Muscle layer of colon (tissue), 2 donors: ENCODE results near the gene PRUNE2.

Source experiments
- H3K27ac ChIP-seq: one replicate; pipeline ENCODE4 v1.7.0; 2013; ENCODE audit warnings: low read depth, mild to moderate bottlenecking, low read length, moderate library complexity
- H3K27me3 ChIP-seq, 2 donors: one replicate each; pipeline ENCODE4 v1.7.0; 2013; ENCODE audit warnings: low read length in 2 of 2, mild to moderate bottlenecking in 2 of 2; ENCODE audit not compliant: insufficient read depth in 2 of 2, control insufficient read depth in 1 of 2
- H3K36me3 ChIP-seq: one replicate; pipeline ENCODE4 v1.7.0; 2013; ENCODE audit warnings: mild to moderate bottlenecking, low read length; ENCODE audit not compliant: insufficient read depth
- H3K4me1 ChIP-seq: one replicate; pipeline ENCODE4 v1.7.0; 2013; ENCODE audit warnings: mild to moderate bottlenecking, low read length; ENCODE audit not compliant: insufficient read depth
- H3K4me3 ChIP-seq, 2 donors: one replicate each; pipeline ENCODE4 v1.7.0; 2013; ENCODE audit warnings: low read length in 2 of 2, low read depth in 1 of 2, mild to moderate bottlenecking in 1 of 2, moderate library complexity in 1 of 2
- H3K9ac ChIP-seq: one replicate; pipeline ENCODE4 v1.7.0; 2013; ENCODE audit warnings: low read length
- H3K9me3 ChIP-seq: one replicate; pipeline ENCODE4 v1.7.0; 2013; ENCODE audit warnings: mild to moderate bottlenecking, low read length
- donor health status: abdominal sarcoma.
- donor health status: Adenocarcinoma of cecum.

Gene PRUNE2

GRCh38 chr9:76713381-76713780 lies 192.5 kb downstream of the PRUNE2 start:
- peaks cover 18% of the 10 kb centered on the region for H3K4me1 ChIP-seq
- no peak overlapping the region for H3K4me3 ChIP-seq
- no peaks in the 10 kb centered on the region for H3K9me3 ChIP-seq
- no peaks in the 10 kb centered on the region for H3K27me3 ChIP-seq
- H3K27ac ChIP-seq, result no peak overlapping the region
- H3K9ac ChIP-seq, result no peak overlapping the region
- H3K36me3 ChIP-seq, result peaks cover 36% of the 10 kb centered on the region

DNA sequence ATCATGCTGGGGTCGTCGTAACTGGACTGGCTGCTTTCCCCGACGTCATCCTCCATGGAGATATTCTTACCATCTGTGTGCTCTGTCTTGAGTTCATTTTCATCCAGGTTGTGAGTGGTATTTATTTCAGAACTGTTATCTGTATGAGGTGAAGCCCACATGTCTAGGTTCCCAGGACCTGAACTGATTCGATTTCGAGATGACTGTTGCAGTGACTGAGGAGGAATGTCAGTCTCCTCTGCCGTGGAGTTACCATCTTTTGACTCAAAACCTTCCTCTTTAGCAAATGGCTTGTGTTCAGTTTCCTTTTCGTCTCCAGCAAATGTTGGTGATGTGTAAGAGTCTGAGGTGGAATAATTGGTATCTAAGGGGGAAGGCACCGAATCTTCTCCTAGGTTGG lies 196.9 kb downstream of the PRUNE2 start:
- H3K36me3 ChIP-seq, result peaks cover 43% of the 10 kb centered on the region
- H3K9ac ChIP-seq, result no peak overlapping the region
- no peaks in the 10 kb centered on the region for H3K9me3 ChIP-seq
- no peaks in the 10 kb centered on the region for H3K27me3 ChIP-seq
- no peak overlapping the region for H3K27ac ChIP-seq
- H3K4me3 ChIP-seq, result no peak overlapping the region
- H3K4me1 ChIP-seq, result peaks cover 9% of the 10 kb centered on the region

DNA sequence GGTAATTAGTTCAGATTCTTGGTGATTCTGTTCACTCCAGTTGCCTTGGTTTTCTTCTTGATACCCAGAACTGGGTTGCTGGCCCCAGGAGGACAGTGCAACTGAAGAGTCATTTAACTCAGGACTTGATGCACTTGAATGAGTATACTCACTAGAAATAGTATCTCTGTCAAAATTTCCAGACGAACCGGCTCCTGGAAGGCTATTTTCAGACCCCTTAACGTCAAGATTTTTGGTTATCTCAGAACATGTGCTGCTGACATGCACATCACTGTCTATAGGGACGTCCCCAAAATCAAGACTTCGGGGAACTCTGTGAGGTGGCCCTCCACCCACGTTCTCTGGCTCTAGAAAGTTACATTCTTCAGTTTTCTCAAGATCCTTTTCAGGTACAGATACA lies 198.4 kb downstream of the PRUNE2 start:
- Histone ChIP-seq H3K9ac (no peak overlapping the region), H3K9me3 (no peaks in the 10 kb centered on the region), H3K36me3 (peaks cover 43% of the 10 kb centered on the region), H3K27ac (no peak overlapping the region), H3K27me3 (no peaks in the 10 kb centered on the region), H3K4me3 (no peak overlapping the region), H3K4me1 (peaks cover 10% of the 10 kb centered on the region)

GRCh38 chr9:76704593-76705204 lies 201.2 kb downstream of the PRUNE2 start:
- Histone ChIP-seq H3K27ac (peak overlapping the region; percentile 21), H3K27me3 (no peaks in the 10 kb centered on the region), H3K4me3 (no peak overlapping the region), H3K9me3 (no peaks in the 10 kb centered on the region), H3K9ac (no peak overlapping the region), H3K36me3 (peaks cover 40% of the 10 kb centered on the region), H3K4me1 (peaks cover 32% of the 10 kb centered on the region)

GRCh38 chr9:76703270-76703669 lies 202.6 kb downstream of the PRUNE2 start:
- Histone ChIP-seq H3K9me3 (no peaks in the 10 kb centered on the region), H3K4me1 (peaks cover 34% of the 10 kb centered on the region), H3K4me3 (no peak overlapping the region), H3K9ac (no peak overlapping the region), H3K27me3 (no peaks in the 10 kb centered on the region), H3K27ac (no peak overlapping the region), H3K36me3 (peaks cover 26% of the 10 kb centered on the region)

DNA sequence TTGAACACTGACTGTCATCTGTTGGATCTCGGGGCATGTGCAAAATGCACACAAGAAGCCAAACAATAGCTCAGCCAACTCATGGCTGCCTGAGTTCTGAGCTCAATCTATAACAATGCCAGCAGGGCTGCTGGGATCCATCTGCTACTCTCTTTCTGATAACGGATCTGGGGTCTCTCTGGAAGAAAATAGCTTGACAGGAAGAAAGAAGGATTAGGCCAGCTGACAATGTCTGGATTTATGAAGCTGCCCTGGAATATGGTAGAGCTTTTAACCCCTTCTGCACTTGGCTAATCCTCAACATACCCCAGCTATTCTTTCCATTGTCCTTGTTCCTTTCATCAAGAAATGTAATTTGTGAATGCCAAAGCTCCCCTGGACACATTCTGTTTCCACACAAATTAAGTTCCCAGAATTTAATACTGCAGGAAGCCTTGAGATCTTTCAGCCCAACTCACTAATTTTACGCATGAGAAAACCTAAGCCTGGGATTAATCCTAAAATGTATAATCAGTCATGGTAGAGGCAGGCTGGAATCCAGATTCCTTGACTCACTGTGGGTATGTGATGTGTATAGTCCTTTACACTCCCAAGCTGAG lies 204.4 kb downstream of the PRUNE2 start:
- Histone ChIP-seq H3K36me3 (peaks cover 20% of the 10 kb centered on the region), H3K27me3 (no peaks in the 10 kb centered on the region), H3K4me3 (no peak overlapping the region), H3K9me3 (no peaks in the 10 kb centered on the region), H3K9ac (no peak overlapping the region), H3K27ac (no peak overlapping the region), H3K4me1 (peaks cover 34% of the 10 kb centered on the region)

GRCh38 chr9:76700916-76701315 lies 205.0 kb downstream of the PRUNE2 start:
- peaks cover 20% of the 10 kb centered on the region for H3K36me3 ChIP-seq
- H3K9ac ChIP-seq, result no peak overlapping the region
- H3K27me3 ChIP-seq, result no peaks in the 10 kb centered on the region
- no peak overlapping the region for H3K4me3 ChIP-seq
- H3K4me1 ChIP-seq, result peaks cover 34% of the 10 kb centered on the region
- no peaks in the 10 kb centered on the region for H3K9me3 ChIP-seq
- H3K27ac ChIP-seq, result no peak overlapping the region

GRCh38 chr9:76699971-76700370 lies 205.9 kb downstream of the PRUNE2 start:
- H3K27ac ChIP-seq, result no peak overlapping the region
- peaks cover 32% of the 10 kb centered on the region for H3K4me1 ChIP-seq
- no peaks in the 10 kb centered on the region for H3K27me3 ChIP-seq
- no peak overlapping the region for H3K9ac ChIP-seq
- no peaks in the 10 kb centered on the region for H3K9me3 ChIP-seq
- H3K36me3 ChIP-seq, result peaks cover 20% of the 10 kb centered on the region
- H3K4me3 ChIP-seq, result no peak overlapping the region

DNA sequence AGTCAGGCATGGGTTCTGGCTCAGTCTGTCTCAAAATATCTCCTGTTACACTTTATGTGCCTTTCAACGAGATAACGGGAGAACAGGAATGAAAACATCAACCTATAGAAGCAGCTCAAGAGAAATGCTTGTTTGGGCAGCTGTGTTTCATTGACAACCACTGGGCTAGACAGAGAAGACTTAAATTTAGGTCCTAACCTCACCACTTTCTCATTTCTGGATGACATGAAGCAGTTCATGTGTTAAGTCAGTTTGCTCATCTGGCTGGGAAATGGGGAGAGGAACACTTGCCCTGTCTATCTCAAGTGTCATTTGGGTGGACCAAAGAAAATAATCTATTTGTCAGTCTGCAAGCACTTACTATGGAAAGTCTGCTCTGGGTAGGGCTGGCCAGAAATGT lies 208.4 kb downstream of the PRUNE2 start:
- Histone ChIP-seq H3K9me3 (no peaks in the 10 kb centered on the region), H3K4me3 (no peak overlapping the region)

GRCh38 chr9:76697081-76697480 lies 208.8 kb downstream of the PRUNE2 start:
- Histone ChIP-seq H3K27me3 (no peaks in the 10 kb centered on the region), H3K4me1 (peaks cover 27% of the 10 kb centered on the region), H3K9ac (no peak overlapping the region), H3K9me3 (no peaks in the 10 kb centered on the region), H3K4me3 (no peak overlapping the region), H3K27ac (no peak overlapping the region), H3K36me3 (peaks cover 8% of the 10 kb centered on the region)

More for the DNA sequence above, 208.4 kb downstream of the PRUNE2 start:
- peaks cover 27% of the 10 kb centered on the region for H3K4me1 ChIP-seq
- no peak overlapping the region for H3K9ac ChIP-seq
- no peak overlapping the region for H3K27ac ChIP-seq
- H3K27me3 ChIP-seq, result no peaks in the 10 kb centered on the region
- peaks cover 11% of the 10 kb centered on the region for H3K36me3 ChIP-seq

GRCh38 chr9:76693912-76694311 lies 212.0 kb downstream of the PRUNE2 start:
- no peak overlapping the region for H3K27ac ChIP-seq
- no peaks in the 10 kb centered on the region for H3K27me3 ChIP-seq
- H3K9ac ChIP-seq, result no peak overlapping the region
- peaks cover 33% of the 10 kb centered on the region for H3K4me1 ChIP-seq
- H3K9me3 ChIP-seq, result no peaks in the 10 kb centered on the region
- H3K4me3 ChIP-seq, result no peak overlapping the region
- peaks cover 5% of the 10 kb centered on the region for H3K36me3 ChIP-seq
